Measurements from ENCODE around the gene TRAPPC2.
"Not testable (repeated sequence)": the region's sequence is repeated elsewhere in the genome, so short reads cannot be mapped to it uniquely, and the experiment has no call there.

Gene TRAPPC2

GRCh38 chrX:13697455-13697854 lies 37.0 kb downstream of the TRAPPC2 start:
- no peak for DNase-seq

DNA sequence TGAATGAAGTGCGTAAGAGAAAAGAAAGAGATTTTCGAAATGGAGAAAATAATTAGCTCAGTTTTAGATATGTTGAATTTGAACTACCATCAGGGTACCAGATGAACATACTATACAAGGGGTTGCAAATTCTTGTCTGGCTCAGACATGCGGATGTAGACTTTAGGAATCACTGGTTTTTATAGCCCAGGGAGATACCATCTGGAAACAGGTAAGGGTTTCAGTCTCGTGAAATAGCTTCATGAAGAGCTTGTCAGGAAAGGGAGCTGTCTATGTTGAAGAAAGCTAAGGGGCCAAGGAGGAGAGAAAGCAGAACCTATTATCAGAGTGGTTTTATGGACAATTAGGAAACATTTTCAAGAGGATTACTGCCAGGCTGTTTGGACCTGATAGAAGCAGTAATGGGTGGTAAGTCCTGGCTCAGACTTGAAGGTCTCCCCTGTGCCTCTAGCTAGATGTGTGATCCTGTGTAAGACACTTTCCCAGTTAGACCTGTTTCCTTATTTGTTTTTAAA lies 38.8 kb downstream of the TRAPPC2 start:
- DNase-seq, result no peak

DNA sequence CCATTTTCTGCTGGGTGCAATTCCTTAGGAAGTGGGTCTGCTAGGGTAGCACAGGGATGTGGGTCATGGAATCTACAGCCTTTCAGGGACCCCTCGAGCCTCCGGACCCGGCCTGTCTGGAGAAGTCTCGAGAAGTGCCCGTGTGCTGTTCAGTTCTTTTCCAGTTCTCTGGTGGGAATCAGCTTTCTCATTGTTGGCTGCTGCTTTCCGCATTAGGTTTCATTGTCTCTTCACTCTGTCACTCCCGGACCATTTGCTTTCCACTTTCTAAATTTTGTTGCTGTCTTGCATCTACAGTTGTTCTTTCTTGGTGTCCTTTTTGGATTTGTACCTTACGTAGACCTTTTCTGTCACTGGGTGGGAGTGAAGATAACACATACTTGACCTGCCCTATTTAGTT lies 39.4 kb downstream of the TRAPPC2 start:
- no peak for DNase-seq

DNA sequence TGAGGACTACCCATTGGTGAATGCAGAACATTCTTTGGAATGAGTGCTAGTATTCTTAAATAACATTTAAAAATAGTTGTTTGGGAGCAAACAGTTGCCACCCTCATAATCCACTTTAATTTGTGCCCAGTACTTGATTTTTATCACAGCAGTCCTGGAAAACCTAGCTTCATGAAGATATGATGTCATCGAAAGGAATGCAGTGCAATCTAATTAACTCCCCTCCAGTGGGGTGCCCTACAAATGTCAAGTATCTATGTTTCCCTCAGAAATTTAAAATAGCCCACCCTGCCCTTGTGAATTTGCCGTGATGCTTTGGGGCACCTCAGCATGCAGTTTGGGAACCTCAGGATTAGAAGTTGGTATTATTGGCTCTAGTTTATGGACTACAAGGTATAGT lies 40.1 kb downstream of the TRAPPC2 start:
- no peak for DNase-seq

- no peak for DNase-seq
These were observed 41.0 kb downstream of the TRAPPC2 start for GRCh38 chrX:13693341-13693961.

DNA sequence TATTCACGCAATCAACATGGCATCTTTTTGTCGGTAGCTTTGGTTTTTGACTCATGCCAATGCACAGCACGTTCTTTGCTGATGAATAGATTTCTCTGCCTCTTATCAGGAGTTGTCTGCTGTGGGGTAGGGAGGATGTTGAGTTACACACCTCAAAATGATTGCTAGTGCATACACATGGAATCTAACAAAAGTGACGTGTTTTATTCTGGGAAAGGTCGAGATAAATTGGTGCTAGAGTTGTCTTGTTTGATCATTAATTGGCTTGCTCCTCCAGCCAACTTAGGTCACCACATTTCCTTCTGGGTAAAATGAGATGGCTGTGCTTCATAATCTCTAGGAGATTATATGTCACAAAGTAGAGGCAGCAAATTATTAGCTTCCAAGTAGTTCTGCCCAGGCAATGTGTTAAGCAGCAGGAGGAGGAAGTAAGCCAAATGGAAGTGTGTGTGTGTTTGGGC lies 41.6 kb downstream of the TRAPPC2 start:
- DNase-seq, result no peak

GRCh38 chrX:13691841-13692371 lies 42.5 kb downstream of the TRAPPC2 start:
- no peak for DNase-seq

- DNase-seq, result no peak
These were observed 43.6 kb downstream of the TRAPPC2 start for GRCh38 chrX:13690836-13691235.

GRCh38 chrX:13689741-13690211 lies 44.6 kb downstream of the TRAPPC2 start:
- DNase-seq, result no peak

GRCh38 chrX:13688958-13689740 lies 45.3 kb downstream of the TRAPPC2 start, which contains the start of gene RAB9A:
Gene RAB9A (plus strand): TSS chrX:13689128. CDS start chrX:13708747, 19,619 bp downstream.
- DNase-seq, result peak; percentile 52 to 60

DNA sequence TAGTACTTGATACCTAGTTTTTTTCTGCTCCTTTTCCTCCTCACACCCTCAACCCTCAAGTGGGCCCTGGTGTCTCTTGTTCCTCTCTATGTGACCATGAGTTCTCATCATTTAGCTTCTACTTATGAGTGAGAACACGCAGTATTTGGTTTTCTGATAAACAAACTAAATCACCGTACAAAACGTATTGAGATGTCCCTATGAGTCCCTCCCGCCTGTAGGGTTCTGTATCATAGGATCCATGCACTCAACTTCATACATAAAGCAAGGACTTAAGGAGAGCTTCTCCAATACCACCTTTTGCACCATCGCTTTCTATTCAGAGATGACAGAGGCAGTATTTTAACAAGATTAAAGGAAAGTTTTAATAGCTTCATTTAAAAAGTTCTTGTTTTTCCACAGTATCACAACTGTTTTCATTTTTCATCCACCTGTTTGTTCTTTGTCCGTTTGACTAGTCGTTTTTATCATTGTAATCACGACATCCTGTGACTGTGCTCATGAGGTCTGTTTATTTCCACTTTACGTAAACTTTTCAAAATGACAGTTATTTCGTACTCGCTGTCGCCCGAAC lies 45.9 kb downstream of the TRAPPC2 start:
- DNase-seq, result no peak

GRCh38 chrX:13687203-13687602 lies 47.2 kb downstream of the TRAPPC2 start:
- no peak for DNase-seq

DNA sequence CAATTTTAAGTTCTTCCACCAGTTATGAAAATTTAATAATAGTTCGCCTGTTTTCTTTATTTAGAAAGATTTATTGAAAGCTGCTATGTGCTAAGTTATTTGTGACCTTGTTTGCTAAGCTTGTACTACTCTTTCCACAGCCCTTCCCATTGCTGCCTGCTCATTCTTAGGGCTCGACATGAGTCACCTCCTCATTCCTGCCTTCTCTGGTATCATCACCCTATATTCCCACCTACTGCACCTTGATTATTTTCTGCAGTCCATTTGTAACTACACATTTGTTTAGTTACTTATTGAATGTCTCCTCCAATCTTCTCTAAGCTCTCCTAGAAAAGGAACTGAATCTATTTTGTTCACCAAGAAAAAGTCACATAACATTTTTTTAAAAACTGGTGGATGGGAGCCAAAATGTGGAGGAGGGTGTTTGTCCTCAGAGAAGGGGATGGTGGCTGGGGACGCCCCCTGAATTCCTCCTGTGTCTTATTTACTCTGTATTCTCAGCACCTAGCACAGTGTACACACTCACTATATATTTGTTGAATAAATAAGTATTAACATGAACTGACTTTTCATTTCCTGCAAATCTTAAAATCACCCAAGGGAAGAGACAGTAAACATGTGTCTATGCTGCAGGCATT lies 49.2 kb downstream of the TRAPPC2 start:
- DNase-seq, result no peak

DNA sequence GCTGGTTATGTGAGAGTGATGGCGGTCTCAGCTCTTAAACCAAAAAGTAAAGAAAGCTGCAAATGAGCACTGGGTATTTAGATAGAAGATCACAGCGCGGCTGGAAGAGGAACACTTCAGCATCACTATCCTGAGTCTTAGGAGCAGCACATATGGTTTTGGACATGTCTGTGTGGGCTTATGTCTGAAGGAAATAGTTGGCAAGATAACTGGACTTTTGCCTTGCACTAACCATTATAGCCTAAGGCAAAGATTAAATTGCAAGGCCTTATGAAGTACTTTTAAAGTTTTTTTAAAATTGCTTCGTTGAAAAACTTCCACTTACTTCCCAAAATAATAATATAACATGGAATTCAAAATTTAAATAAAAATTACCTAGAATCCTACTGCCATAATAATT lies 50.1 kb downstream of the TRAPPC2 start:
- no peak for DNase-seq

DNA sequence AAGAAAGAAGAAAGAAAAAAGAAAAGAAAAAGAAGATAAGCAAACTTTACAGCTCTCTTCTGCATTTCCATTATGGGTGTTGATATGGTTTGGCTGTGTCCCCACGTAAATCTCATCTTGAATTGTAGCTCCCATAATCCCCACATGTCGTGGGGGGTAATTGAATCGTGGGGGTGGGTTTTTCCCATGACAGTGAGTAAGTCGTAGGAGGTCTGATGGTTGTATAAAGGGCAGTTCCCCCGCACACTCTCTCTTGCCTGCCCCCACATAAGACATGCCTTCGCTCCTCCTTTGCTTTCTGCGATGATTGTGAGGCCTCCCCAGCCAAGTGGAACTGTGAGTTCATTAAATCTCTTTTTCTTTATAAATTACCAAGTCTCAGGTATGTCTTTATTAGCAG lies 52.8 kb downstream of the TRAPPC2 start:
- DNase-seq, result no peak

DNA sequence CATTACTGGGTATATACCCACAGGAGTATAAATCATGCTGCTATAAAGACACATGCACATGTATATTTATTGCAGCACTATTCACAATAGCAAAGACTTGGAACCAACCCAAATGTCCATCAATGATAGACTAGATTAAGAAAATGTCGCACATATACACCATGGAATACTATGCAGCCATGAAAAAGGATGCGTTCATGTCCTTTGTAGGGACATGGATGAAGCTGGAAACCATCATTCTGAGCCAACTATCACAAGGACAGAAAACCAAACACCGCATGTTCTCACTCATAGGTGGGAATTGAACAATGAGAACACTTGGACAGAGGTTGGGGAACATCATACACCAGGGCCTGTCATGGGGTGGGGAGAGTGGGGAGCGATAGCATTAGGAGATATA lies 54.7 kb downstream of the TRAPPC2 start:
- not testable (repeated sequence) for DNase-seq

DNA sequence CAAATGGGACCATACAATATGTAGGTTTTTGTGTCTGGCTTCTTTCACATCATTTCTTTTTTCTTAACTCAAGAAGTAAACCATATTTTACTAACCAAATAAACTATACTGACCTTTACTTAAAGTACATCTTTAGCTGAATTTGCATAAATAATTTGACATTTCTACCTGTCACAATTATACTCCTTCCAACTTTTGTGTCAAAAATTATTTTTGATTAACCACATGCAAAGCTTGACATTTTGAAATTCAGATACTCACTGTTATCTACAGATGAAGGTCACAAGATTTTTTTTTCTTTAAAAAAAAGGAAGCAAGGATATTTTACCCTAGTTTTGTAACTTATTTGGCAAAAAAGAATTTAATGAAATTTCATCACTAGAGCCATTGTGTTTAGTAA lies 57.5 kb downstream of the TRAPPC2 start:
- DNase-seq, result no peak

DNA sequence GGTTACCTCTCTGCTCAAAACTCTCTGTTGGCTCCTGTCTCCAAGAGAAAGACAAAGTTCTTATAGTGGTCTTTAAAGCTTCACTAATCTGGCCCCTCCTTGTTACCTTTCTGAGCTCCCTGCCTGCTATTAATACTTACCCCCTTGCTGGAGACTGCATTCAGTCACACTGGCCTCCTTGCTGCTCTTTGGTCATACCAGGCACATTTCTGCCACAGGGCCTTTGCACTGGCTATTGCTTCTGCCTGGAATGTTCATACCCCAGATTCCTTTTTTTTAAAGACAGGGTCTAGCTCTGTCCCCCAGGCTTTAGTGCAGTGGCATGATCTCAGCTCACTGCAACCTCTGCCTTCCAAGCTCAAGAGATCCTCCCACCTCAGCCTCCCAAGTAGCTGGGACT lies 61.4 kb downstream of the TRAPPC2 start:
- no peak for DNase-seq

GRCh38 chrX:13670197-13670596 lies 64.2 kb downstream of the TRAPPC2 start:
- DNase-seq, result no peak

- DNase-seq, result not testable (repeated sequence)
These were observed 64.7 kb downstream of the TRAPPC2 start for GRCh38 chrX:13669755-13670154.

DNA sequence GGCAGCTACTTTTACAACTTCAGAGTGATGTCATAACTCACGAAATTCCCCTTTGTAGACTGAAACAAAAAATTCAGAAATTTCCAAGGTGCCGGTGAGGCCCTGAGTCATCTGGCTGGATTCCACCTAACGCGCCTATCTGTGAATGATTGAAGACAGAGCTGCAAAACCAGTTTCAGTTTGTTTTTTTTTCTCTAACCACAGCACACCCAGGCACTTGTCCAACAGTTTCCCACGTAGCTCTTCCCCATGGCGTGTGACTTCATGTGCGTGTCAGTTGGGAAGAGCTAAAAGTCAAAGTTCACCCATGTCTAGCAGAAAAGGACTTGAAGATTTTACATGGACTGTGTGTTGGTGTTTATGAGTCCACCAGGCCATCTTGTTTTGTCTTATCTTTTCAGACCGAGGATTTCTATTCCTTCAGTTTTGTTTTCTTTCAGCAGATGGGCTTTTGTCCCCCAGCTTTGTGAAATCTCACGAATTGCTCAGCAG lies 65.1 kb downstream of the TRAPPC2 start:
- no peak for DNase-seq

- DNase-seq, result no peak
These were observed 66.5 kb downstream of the TRAPPC2 start for GRCh38 chrX:13667919-13668318.

DNA sequence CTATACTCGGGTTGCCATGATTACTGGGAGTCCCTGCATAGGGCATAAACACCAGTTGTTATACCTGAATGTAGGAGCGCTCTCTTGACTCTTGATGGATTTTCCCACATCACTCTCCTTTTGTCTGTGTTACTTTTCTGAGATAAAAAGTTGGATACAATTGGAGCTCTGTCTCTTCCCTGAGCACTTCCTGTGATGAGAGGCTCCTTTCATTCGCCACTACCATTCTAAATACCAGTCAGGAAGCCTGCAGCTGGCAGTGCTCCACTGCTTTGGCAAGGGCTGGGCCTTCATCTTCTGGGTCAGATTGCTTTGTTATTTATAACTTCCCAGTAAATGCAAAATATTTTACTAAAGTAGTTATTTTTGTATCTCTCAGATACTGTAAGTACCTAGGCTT lies 67.6 kb downstream of the TRAPPC2 start:
- no peak for DNase-seq

All from SHP77 (cell line).